Activated naive CD4-positive, alpha-beta T cell treated with anti-CD3 and anti-CD28 coated beads for 36 hours (primary cell): Measurements from ENCODE around the gene SMARCC2. TPM values are rescaled to one million over a fixed set of nuclear protein-coding genes. Genes with fewer than 3 reads are reported as not detected.

Source experiments
- CTCF ChIA-PET: fragments of 350-600 bp; sonication (Branson Sonifier 250); formaldehyde crosslinking; loops from one replicate; lab custom pipeline; 2021; ENCODE audit warnings: antibody characterized with exemption; lab: Charles Lee
- DNase-seq: peaks from one replicate; pipeline ENCODE4 v3.0.0-alpha.2; 2020
- H3K27ac Mint-ChIP-seq: one replicate; pipeline ENCODE4 v1.8.0; 2021; ENCODE audit warnings: mild to moderate bottlenecking, mixed read lengths
- H3K27me3 Mint-ChIP-seq: one replicate; pipeline ENCODE4 v1.8.0; 2021; ENCODE audit warnings: low read depth, mixed read lengths
- H3K36me3 Mint-ChIP-seq: one replicate; pipeline ENCODE4 v1.8.0; 2021; ENCODE audit warnings: low read depth, mixed read lengths
- H3K4me1 Mint-ChIP-seq: one replicate; pipeline ENCODE4 v1.8.0; 2021; ENCODE audit warnings: low read depth, mixed read lengths
- H3K4me3 Mint-ChIP-seq: one replicate; pipeline ENCODE4 v1.8.0; 2021; ENCODE audit warnings: mild to moderate bottlenecking, moderate library complexity, mixed read lengths
- H3K9me3 Mint-ChIP-seq: one replicate; pipeline ENCODE4 v1.8.0; 2021; ENCODE audit warnings: mixed read lengths
- intact Hi-C: fragments of 100-400 bp; cut with micrococcal nuclease; formaldehyde crosslinking; loops from one replicate; pipeline ENCODE4 v1.15.1; 2023
- total RNA-seq, 2 experiments: library from RNA; stranded (reverse); gene quantifications; one replicate each; pipeline ENCODE4 v1.2.3, GENCODE V29; 2021

Gene SMARCC2
- total RNA-seq, 2 experiments from 2014 or later, result 75.8 to 79.0 TPM

DNA sequence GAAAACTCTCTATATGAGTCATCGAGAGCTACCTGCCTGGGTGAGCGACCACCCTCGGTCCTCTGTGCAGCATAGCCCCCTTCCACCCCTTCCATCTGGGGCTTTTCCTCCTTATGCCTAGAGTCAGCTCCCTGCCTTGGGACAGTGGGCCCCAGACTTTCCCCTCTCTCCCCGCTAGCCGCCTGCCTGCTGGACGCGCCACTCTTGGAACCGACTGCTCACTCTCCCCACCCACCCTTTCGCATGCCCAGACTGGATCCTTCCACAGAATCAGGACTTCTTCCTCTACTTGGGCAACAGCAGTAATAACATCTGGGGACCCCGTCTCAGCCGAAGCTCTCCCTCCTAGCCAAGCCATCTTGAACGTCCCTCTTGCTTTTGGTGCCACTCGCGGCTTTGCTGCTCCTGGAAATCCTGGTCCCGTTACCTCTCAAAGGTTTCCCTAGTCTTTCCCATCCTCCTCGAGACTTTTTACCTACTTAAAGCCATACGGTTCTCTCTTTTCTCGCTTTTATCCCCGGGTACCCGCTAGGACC, 60.5 kb downstream of the SMARCC2 start:
- Mint-ChIP-seq H3K9me3 (no peaks in the 10 kb centered on the region), H3K4me1 (peaks cover 57% of the 10 kb centered on the region), H3K4me3 (peak overlapping the region; percentile 91), H3K27me3 (no peaks in the 10 kb centered on the region), H3K36me3 (peaks cover 33% of the 10 kb centered on the region), H3K27ac (peak overlapping the region; percentile 86)
- CTCF ChIA-PET, result interaction anchor here (0.6 to 3.5 kb wide), 10 partner anchors 10 to 311 kb away, joined by 3 to 28 read pairs (median 4); partner anchors contain the start of genes ORMDL2, RNF41, SARNP and SMARCC2
- intact Hi-C loops, result loop anchor here (2.0 kb wide), 1 partner anchor 24 kb away; the partner anchor contains the start of gene PA2G4
- DNase-seq, result peak; percentile 34

DNA sequence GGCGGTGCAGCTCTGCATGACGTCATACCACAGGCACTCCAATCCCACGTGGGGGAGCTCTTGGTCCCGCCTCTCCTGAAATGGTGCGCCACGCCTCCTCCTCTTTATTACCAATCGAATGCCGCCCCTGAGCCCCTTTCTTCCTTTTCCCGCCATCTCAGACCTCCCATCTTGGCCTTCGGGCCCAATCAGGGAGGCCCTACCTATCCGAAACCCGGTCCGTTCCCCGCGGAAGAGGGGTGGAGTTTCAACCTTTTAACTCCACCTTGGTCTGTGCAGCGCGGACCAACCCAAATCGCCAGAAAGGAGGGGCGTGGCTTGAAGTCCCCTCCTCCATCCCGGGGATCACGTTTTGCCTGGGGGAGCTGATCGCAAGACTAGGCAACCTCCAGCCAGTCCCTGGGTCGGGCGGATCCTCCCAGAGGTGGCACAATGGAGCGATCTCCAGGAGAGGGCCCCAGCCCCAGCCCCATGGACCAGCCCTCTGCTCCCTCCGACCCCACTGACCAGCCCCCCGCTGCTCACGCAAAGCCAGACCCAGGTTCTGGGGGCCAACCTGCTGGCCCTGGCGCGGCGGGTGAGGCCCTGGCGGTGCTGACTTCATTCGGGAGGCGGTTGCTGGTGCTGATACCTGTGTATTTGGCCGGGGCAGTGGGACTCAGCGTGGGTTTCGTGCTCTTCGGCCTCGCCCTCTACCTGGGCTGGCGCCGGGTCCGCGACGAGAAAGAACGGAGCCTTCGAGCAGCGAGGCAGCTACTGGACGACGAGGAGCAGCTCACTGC, 61.2 kb downstream of the SMARCC2 start, which contains the start of gene ESYT1:
TSS of gene ESYT1 (plus strand) at position 380 of the 782 bp plus-strand sequence. CDS start at position 433, 53 bp downstream.
- H3K4me3 Mint-ChIP-seq, result peak within 1 kb of the TSS; percentile 91
- DNase-seq, result peak; percentile 99
- H3K27me3 Mint-ChIP-seq, result no peaks in the 10 kb centered on the region
- peaks cover 55% of the 10 kb centered on the region for H3K4me1 Mint-ChIP-seq
- CTCF ChIA-PET, result interaction anchor here (0.5 to 3.5 kb wide), 13 partner anchors 9 to 310 kb away, joined by 3 to 28 read pairs (median 4); partner anchors contain the start of genes ANKRD52, ORMDL2, RNF41 and SARNP
- intact Hi-C loops, result loop anchor here (1.0 to 2.0 kb wide), 3 partner anchors 23 to 321 kb away; partner anchors contain the start of genes CS, PA2G4 and TIMELESS
- no peaks in the 10 kb centered on the region for H3K9me3 Mint-ChIP-seq
- H3K27ac Mint-ChIP-seq, result peak within 1 kb of the TSS; percentile 86
- peaks cover 29% of the 10 kb centered on the region for H3K36me3 Mint-ChIP-seq

DNA sequence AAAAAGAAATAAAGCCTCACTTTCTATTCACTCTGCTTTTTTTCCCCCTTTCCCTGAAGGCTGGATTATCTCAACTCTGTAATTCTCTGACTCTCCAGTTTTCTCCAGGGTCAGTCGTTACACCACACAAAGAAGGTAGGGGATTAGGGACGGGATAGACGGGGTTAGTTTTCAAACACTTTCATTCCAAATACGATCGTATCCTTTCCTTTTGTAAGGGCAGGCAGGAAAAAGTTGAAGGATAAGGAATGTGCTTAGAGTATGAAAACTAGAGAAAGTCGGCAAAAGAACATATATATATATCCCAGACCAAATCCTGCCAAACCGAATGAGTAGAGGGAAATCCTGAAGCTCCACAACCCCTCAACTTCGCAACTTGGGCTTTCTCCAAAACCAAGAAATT, 61.8 kb downstream of the SMARCC2 start:
- Mint-ChIP-seq H3K9me3 (no peaks in the 10 kb centered on the region), H3K27me3 (no peaks in the 10 kb centered on the region), H3K36me3 (peaks cover 28% of the 10 kb centered on the region), H3K4me3 (peak overlapping the region; percentile 91), H3K4me1 (peaks cover 54% of the 10 kb centered on the region), H3K27ac (peak overlapping the region; percentile 86)
- CTCF ChIA-PET, result interaction anchor here (0.5 to 3.5 kb wide), 12 partner anchors 9 to 310 kb away, joined by 3 to 28 read pairs (median 4); partner anchors contain the start of genes ANKRD52, ORMDL2, RNF41 and SARNP
- intact Hi-C loops, result loop anchor here (1.0 kb wide), 2 partner anchors 173 to 322 kb away; partner anchors contain the start of genes CS and TIMELESS
- no peak for DNase-seq

DNA sequence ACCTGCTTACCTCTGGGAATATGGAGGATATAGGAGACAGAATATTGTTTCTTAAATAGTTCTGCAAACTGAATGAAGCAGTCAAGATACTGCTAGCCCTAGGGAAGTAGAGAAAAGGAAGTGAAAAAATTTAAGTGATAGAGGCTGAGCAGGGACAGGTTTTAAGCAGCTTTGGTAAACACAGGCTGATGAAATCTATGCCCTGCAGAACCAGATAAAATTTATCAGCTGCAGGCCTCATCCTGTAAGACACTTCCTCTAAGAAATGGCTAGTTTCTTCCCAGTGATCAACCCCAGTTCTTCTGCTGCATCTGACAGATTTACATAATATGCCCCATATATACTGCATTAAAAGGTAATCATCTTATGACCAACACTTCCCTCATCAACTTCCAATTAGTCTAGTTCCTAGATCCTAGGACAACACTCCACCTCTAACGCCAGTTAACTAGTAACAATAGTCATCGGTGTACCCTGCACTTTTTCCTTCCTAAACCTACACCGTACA, 62.5 kb downstream of the SMARCC2 start:
- H3K4me1 Mint-ChIP-seq, result peaks cover 47% of the 10 kb centered on the region
- H3K9me3 Mint-ChIP-seq, result no peaks in the 10 kb centered on the region
- intact Hi-C loops, result loop anchor here (1.0 kb wide), 9 partner anchors 8 to 342 kb away; partner anchors contain the start of genes CS, MYL6, MYL6B and NABP2
- no peak for DNase-seq
- H3K4me3 Mint-ChIP-seq, result peak overlapping the region; percentile 91
- CTCF ChIA-PET, result interaction anchor here (0.8 to 3.9 kb wide), 9 partner anchors 9 to 96 kb away, joined by 3 to 43 read pairs (median 4); partner anchors contain the start of genes MYL6, RNF41, SMARCC2 and ZC3H10
- H3K27ac Mint-ChIP-seq, result peak overlapping the region; percentile 86
- no peaks in the 10 kb centered on the region for H3K27me3 Mint-ChIP-seq
- peaks cover 21% of the 10 kb centered on the region for H3K36me3 Mint-ChIP-seq

DNA sequence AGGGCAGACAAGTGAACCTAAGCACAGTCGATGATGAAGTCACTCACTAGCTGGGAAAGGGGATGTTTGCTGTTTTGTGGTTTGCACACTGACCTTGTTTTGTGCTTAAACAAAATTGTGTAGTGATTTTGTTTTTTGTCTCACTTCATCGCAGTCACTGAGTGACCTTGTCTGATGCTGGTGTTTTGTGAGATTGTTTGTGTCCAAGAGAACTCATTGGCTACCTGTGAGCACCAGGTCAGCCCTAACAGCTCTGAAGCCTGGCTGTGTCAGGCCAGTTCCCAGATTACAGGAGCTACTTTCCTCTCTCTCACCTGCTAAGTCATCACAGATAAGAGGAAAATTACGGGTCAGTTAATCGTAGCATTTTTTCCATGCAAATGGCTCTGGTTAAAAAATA, 65.2 kb downstream of the SMARCC2 start:
- H3K27me3 Mint-ChIP-seq, result no peaks in the 10 kb centered on the region
- H3K4me1 Mint-ChIP-seq, result peaks cover 36% of the 10 kb centered on the region
- peak overlapping the region; percentile 32 for H3K27ac Mint-ChIP-seq
- DNase-seq, result no peak
- CTCF ChIA-PET, result interaction anchor here (0.8 to 7.9 kb wide), 5 partner anchors 37 to 340 kb away, joined by 3 to 86 read pairs (median 4); partner anchors contain the start of genes MYL6, RNF41 and SMARCC2
- H3K4me3 Mint-ChIP-seq, result no peak overlapping the region
- no peaks in the 10 kb centered on the region for H3K9me3 Mint-ChIP-seq
- intact Hi-C loops, result no loop called here
- peaks cover 9% of the 10 kb centered on the region for H3K36me3 Mint-ChIP-seq

DNA sequence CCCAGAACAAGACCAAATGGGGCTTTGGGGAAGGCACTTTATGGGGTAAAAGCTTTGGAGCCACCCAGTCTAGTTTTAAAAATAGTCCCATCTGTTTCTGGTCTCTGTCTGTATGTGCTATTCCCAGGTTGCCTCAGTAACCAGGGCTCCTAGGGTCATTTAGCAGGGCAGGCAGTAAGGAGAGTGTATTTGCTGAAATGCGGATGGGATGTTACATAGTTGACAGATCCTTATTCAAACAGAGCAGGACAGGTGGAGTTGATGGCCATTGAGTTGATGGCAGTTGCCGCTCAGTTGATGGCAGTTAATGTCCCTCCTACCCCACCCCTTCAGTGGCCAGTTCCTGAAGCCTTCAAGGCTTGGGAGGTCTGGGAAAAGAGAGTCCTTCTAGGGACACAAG, 66.6 kb downstream of the SMARCC2 start:
- H3K36me3 Mint-ChIP-seq, result peaks cover 10% of the 10 kb centered on the region
- CTCF ChIA-PET, result interaction anchor here (1.4 to 7.9 kb wide), 2 partner anchors 66 to 75 kb away, joined by 3 to 86 read pairs; partner anchors contain the start of gene SMARCC2
- H3K4me3 Mint-ChIP-seq, result no peak overlapping the region
- no peaks in the 10 kb centered on the region for H3K27me3 Mint-ChIP-seq
- no peak overlapping the region for H3K27ac Mint-ChIP-seq
- intact Hi-C loops, result no loop called here
- no peak for DNase-seq
- no peaks in the 10 kb centered on the region for H3K9me3 Mint-ChIP-seq
- H3K4me1 Mint-ChIP-seq, result peaks cover 40% of the 10 kb centered on the region

DNA sequence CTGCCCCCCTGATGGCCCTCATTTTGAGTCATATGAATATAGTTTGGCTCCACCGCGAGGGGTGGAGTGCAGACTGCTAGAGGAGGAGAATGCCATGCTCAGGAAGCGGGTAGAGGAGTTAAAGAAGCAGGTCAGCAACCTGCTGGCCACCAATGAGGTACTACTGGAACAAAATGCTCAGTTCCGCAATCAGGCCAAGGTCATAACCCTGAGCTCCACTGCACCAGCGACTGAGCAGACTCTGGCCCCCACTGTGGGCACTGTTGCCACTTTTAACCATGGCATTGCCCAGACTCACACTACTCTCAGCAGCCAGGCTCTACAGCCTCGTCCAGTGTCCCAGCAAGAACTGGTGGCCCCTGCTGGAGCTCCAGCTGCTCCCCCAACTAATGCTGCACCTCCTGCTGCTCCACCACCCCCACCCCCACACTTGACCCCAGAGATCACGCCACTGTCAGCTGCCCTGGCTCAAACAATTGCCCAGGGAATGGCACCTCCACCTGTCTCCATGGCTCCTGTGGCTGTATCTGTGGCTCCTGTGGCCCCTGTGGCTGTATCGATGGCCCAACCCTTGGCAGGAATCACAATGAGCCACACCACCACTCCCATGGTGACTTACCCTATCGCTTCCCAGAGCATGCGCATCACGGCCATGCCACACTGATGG, 67.9 kb downstream of the SMARCC2 start:
- Mint-ChIP-seq H3K4me3 (no peak overlapping the region), H3K27ac (no peak overlapping the region), H3K9me3 (no peaks in the 10 kb centered on the region), H3K36me3 (peaks cover 23% of the 10 kb centered on the region), H3K4me1 (peaks cover 27% of the 10 kb centered on the region), H3K27me3 (no peaks in the 10 kb centered on the region)
- CTCF ChIA-PET, result interaction anchor here (7.9 kb wide), 1 partner anchor 68 kb away, joined by 86 read pairs; the partner anchor contains the start of gene SMARCC2
- DNase-seq, result no peak
- intact Hi-C loops, result no loop called here

DNA sequence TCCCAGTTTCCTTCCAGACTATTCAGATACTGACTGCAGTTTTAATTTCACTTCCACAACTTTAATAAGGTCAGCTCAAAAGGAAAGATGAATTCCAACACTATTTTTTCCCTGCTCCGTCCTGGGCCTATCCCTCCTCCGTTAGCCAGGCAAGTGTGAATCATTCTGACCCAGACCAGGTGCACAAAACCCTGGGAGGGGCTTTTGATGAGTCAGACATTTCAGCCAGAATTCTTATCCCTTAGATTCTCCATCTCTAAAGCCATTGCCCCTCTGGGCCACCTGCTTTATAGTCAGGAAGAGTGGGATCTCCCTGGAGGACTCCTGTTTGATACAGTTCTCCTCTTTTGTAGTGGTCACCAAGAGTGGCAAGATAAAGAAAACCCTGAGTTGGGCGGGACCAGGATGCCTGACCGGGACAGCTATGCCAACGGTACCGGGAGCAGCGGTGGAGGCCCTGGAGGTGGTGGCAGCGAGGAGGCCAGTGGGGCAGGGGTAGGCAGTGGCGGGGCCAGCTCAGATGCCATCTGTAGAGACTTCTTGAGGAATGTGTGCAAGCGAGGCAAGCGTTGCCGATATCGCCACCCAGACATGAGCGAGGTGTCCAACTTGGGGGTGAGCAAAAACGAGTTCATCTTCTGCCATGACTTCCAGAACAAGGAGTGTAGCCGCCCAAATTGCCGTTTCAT, 69.0 kb downstream of the SMARCC2 start:
- no peak overlapping the region for H3K4me3 Mint-ChIP-seq
- H3K27me3 Mint-ChIP-seq, result no peaks in the 10 kb centered on the region
- H3K4me1 Mint-ChIP-seq, result peaks cover 23% of the 10 kb centered on the region
- H3K9me3 Mint-ChIP-seq, result no peaks in the 10 kb centered on the region
- H3K27ac Mint-ChIP-seq, result peak overlapping the region; percentile 26
- peaks cover 23% of the 10 kb centered on the region for H3K36me3 Mint-ChIP-seq
- DNase-seq, result no peak
- CTCF ChIA-PET, result interaction anchor here (0.6 to 7.9 kb wide), 22 partner anchors 8 to 349 kb away, joined by 3 to 86 read pairs (median 4); partner anchors contain the start of genes ANKRD52, ESYT1, RNF41 and SMARCC2
- intact Hi-C loops, result no loop called here

DNA sequence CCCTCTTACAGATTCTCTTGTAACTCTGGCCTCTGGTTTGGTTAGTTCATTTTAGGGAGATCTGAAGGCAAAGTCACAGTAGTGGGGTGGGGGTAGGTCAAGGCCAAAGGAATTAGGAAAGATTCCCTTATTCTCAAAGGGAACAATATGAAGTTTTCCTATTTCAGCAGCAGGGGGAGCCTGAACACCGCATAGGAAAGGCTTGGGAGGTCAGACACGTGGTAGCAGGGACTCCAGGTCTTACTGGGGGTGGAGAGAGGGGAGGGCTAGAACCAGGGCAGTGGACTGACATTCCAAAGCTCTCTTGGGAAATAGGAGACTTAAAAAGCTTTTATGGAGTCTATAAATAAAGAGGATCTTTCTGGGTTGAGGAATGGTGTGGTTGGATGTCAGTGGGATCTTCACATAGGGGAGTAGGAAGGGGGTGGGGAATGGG, 69.9 kb downstream of the SMARCC2 start:
- H3K36me3 Mint-ChIP-seq, result peaks cover 23% of the 10 kb centered on the region
- CTCF ChIA-PET, result interaction anchor here (0.6 to 7.9 kb wide), 22 partner anchors 8 to 350 kb away, joined by 3 to 86 read pairs (median 8); partner anchors contain the start of genes ANKRD52, ESYT1, RNF41 and SMARCC2
- no peaks in the 10 kb centered on the region for H3K27me3 Mint-ChIP-seq
- DNase-seq, result peak; percentile 74
- no peaks in the 10 kb centered on the region for H3K9me3 Mint-ChIP-seq
- H3K4me1 Mint-ChIP-seq, result peaks cover 23% of the 10 kb centered on the region
- peak overlapping the region; percentile 97 for H3K4me3 Mint-ChIP-seq
- intact Hi-C loops, result loop anchor here (1.0 to 10.0 kb wide), 8 partner anchors 70 to 1135 kb away; partner anchors contain the start of genes ANKRD52, DNAJC14, NABP2 and SMARCC2
- H3K27ac Mint-ChIP-seq, result peak overlapping the region; percentile 99

DNA sequence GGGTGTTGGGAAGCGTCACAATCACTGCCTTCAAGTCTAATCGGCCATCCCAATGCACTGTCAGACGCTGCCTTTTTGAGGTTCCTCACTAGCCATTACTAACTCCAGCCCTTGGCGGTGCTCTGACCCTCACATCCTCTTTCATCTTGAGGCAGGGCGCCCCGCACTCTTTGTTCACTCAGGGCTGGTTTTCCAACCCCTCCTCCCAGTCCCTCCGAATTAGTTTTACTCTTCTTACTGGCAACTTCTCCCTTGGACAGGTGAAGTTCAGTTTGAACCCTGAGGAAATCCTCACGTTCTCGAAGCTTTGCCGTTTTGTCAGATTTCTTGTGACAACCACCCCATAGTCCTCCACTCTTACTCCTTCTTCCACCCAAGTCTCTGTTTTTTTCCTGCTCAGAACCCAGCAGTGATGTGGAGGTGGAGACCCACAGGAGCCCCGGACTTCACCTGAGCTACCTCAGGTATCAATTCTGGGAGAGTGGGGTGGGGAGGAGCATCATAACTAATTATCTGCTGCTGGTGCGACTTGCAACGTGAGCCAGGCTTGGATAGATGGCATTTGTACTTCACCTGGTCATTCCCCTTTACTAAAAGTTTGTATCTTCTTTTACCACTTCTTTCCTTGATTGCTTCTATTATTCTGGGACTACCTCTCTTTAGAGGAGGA, 70.5 kb downstream of the SMARCC2 start:
- no peak for DNase-seq
- Mint-ChIP-seq H3K4me1 (peaks cover 23% of the 10 kb centered on the region), H3K36me3 (peaks cover 23% of the 10 kb centered on the region), H3K4me3 (peak overlapping the region; percentile 97), H3K27me3 (no peaks in the 10 kb centered on the region), H3K9me3 (no peaks in the 10 kb centered on the region), H3K27ac (peak overlapping the region; percentile 99)
- CTCF ChIA-PET, result interaction anchor here (0.5 to 7.9 kb wide), 32 partner anchors 9 to 380 kb away, joined by 3 to 86 read pairs (median 6); partner anchors contain the start of genes ANKRD52, ESYT1, IL23A and MYL6B
- intact Hi-C loops, result loop anchor here (1.0 to 10.0 kb wide), 19 partner anchors 7 to 1134 kb away; partner anchors contain the start of genes ANKRD52, CS, DNAJC14 and IL23A
